ENCODE measurements around the gene BZW1.
A peak's percentile ranks its signal among the peaks of the same experiment; 100 is the strongest.

Gene BZW1

DNA sequence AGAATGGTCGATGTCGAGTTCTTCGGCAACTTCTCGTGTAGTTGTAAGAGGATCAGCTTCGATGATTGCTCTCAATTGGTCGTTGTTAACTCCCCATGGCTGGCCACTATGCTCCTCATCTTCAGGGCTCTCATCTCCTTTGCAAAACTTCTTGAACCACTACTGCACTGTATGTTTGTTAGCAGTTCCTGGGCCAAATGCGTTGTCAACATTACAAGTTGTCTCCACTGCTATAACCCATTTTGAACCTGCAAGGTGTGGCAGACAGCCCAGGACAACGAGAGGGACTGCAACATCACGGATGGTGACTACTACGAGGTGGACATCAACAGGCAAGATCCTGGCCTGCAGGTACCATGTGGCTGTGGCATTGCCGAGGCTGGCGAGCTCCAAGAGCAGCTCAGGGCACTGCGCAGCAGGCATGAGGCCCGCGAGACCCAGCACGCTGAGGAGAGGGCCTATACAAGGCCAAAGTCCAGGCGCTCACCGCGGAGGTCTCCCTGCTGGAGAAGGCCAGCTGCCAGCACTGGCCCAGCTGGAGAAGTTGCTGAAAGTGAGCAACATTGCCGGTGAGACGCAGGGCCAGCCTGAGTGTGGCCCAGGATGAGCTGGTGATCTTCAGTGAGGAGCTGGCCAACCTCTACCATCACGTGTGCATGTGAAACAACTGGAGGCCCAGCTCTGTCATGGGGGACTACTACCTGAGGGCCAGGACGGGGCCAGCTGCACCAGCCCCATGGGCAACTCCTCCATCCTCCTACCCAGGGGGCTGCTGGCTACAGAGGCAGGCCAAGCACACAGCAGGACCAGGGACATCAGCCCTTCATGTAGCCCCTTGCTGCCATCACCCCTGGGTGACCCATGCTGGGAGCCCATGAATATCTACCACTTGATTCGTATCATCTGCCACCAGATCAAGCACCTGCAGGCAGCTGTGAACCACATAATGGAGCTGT, 32.6 kb downstream of the BZW1 start:
- DNase-seq, result no peak

DNA sequence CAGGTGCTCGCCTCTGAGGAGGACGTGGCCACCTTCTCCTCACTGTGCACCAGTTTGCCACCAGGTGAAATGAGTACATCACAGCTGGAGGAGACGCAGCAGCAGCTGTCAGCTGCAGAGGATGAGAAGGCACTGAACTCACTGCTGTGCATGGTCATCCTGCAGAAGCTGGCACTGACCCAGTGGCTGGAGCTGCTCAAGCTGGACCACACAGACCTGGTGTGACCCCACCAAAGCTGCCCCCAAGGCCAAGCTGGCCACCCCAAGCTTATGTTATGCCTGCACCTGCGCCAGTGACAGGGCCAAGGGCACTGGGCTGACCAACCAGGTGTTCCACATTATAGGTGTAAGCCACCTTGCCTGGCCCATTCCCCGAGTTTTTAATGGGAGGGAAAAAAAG, 33.5 kb downstream of the BZW1 start:
- DNase-seq, result no peak

DNA sequence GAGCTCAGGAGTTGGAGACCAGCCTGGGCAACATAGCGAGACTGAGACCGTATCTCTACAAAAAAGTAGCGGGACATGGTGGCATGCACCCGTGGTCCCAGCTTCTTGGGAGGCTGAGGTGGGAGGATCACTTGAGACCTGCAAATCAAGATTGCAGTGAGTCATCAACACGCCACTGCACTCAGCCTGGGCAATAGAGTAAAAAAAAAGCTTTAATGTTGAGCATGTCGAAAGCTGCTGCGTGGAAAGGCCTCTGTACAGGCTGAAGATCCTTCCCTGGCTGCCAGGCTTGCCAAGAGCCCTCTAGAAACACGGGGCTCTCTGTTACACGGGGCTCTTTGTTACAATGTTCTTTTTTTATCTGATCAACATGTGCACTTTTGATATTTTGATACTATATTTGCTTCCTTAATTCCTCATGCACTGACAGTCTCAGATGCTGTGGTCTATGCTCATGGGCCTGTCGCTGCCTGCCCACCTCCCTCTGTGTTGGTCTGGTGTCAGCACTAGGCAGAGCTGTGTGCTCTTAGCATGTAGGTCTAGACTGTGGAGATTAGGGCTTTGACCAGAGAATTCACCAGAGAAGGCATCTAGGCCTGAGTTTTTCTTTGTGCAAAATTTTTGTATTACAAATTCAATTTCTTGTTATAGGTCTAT, 34.1 kb downstream of the BZW1 start:
- DNase-seq, result no peak

DNA sequence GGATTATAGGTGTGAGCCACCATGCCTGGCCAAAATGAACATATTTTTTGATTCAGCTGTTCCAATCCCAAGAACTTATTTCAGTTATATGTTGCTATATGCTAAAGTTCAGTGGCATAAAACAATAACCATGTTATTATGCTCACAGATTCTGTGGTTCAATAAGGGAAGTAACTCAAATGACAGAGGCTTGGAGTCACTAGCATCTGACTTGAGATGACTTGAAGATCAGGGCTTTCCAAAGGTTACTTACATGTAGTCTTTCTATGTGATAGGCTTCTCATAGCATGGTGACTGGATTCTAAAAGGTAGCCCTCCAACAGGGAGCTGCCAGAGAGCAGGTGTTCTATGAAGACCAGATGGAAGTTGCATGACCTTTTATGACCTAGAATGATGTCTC, 35.6 kb downstream of the BZW1 start:
- no peak for DNase-seq

DNA sequence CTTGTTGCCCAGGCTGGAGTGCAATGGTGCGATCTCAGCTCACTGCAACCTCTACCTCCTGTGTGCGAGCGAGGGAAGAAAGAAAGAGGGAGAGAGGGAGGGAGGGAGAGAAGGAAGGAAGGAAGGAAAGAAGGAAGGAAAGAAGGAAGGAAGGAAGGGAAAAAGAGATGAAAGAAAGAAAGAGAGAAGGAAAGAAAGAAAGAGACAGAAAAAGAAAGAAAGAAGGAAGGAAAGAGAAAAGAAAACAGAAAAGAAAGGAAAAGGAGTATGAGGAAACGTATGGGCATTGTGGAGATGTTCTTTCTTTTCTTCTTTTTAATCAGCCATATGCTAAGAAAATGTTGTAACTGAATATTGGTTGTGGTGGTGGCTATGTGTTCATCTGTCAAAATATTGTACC, 36.2 kb downstream of the BZW1 start:
- no peak for DNase-seq

DNA sequence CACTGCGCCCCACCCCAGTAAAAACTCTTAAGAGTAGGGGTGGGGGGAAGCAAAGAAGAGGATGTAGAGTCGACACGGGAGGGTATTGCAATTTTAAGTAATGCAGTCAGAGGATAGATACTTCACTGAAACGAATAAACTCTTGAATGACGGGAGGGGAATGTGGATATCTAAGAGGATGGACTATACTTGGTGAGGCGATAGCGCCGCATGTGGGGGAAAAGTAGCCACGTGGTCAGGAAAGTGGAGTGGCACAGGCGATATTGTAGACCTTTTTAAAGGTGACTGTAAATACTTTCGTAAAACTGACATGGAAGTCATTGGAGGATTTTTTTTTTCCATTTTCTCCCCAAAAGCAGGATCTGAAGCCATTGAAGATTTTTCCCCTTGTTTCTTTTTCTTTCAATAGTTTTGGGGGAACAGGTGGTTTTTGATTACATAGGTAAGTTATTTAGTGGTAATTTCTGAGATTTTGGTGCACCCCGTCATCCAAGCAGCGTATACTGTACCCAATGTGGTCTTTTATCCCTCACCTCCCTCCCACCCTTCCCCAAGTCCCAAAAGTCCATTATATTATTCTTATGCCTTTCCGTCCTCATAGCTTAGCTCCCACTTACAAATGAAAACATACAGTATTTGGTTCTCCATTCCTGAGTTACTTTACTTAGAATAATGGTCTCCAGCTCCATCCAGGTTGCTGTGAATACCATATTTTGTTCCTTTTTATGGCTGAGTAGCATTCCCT, 39.0 kb downstream of the BZW1 start:
- no peak for DNase-seq

DNA sequence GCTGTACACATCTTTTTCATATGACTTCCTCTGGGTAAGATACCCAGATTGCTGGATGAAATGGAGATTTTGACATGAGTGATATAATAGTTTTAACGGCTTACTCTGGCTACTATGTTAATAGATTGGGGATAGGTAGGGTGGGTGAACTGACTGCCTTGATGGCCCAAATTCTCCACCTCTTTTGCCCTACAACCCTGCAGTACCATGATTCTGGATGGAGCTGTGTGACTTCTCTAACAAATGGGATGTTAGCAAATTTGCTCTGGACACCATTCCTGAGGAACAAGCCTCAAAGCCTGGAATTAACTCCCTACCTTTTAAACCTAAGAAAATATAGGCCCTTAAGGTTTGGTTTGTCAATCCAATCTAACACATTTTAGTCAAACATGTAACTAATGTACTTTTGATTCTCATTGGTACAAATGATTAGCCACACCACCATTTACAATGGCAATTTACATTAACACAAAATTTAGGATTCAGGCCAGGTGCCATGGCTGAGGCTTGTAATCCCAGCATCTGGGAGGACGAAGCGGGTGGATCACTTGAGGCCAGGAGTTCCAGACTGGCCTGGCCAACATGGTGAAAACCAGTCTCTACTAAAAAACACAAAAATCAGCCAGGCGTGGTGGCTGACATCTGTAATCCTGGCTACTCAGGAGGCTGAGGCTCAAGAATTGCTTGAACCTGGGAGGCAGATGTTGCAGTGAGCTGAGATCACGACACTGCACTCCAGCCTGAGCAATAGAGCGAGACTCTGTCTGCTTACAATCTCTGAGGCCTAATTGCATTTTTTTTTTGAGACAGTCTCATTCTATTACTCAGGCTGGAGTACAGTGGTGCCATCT, 39.9 kb downstream of the BZW1 start:
- no peak for DNase-seq

DNA sequence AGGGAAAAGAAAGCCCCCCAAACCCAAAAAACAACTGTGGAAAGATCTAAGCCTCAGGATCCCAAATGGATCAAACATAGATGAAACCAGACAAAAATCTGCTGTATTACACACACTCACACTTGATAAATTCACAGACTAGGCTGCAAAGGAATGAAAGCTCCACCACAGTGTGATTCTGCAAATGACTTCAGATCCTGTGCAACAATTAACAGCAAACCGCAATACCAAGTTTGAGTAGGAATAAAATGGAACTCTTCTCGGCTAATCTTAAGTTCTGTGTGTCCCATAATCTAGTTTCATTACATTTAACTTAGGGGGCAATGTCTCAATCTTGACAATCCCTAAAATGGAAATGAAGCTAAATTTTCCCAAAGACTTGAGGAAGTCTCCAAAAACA, 40.9 kb downstream of the BZW1 start:
- DNase-seq, result no peak

DNA sequence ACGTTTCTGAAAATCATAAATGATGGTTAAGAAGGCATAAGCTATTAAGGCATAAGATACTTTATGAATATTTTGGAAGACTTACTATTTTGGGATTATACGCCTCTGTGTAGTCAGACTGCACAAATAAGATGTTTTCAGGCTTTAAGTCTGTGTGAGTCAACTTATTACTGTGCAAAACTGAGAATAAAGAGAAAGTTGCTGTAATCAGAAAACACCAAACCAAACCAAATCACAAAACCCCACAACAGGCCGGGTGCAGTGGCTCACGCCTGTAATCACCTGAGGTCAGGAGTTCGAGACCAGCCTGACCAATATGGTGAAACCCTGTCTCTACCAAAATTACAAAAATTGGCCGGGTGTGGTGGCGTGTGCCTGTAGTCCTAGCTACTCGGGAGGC, 45.1 kb downstream of the BZW1 start:
- no peak for DNase-seq

DNA sequence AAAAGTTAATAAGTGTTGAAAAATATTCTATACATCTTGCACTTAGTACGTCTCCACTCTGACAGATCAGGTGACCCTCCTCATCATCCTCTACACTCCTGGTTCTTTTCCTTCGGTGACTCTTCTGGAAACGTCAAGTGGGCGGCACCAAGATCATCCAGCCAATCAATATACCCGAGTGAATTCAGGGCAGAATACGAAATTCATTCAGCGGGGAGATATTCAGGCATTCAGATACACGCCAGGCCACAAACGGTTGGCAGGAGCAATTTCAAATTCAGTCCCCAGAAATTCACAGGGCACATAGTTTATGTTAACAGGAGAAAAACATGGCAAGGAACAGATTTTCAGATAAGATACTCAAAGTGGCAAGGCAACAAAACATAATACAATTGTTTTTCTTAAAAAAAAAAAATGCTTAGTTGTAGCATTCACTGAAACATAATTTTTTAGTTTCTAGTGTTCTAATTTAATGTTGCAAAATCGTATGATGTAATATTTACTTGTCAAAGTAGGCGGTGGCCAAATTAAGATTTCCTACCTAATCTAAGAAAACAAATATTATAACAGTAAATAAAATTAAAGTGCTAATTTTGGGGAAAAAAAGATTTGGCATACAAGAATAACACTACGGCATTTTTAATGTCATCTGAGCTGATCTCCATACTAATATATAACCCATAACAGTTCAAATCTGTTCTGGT, 48.5 kb downstream of the BZW1 start:
- no peak for DNase-seq

DNA sequence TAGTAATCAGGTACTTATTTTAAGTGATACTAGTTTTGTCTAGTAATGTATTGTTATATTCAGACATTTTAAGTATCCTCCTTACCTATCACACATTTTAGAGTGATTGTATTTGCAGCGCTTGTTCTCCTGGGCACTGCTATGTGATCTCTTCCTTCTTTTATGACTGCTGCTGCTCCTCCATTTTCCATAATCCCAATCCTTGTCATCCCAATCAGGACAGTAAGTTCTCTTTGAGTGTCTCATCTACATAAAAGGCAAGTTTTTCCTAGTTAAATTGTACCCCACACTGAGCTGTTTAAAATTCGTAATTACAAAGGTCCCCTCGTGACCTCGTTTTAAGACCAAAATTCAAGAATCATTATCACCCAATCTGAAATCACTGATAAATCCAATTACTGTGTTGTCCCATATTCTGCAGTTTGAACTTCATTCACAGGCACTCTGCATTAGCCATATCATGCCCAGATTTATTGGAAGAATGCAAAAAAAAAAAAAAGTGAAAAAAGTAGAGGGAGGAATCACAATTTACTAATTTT, 50.0 kb downstream of the BZW1 start:
- no peak for DNase-seq

DNA sequence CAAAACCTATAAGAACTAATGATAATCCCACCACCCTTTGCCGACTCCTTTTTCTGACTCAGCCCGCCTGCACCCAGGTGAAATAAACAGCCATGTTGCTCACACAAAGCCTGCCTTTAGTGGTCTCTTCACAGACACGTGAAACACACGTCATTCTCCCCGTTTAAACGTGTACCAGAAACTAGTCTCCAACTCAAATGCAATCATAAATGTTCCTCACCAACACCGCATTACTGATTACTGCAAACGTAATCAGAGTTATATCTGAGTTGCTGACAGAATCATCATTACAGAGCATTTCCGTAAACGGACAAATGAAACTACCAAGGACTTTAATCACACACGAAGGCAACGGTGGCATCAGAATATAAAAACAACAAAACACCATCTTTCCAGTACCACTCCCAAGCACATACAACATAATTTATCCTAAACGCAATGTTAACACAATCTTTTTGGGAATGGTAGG, 50.9 kb downstream of the BZW1 start:
- peak; percentile 39 for DNase-seq

DNA sequence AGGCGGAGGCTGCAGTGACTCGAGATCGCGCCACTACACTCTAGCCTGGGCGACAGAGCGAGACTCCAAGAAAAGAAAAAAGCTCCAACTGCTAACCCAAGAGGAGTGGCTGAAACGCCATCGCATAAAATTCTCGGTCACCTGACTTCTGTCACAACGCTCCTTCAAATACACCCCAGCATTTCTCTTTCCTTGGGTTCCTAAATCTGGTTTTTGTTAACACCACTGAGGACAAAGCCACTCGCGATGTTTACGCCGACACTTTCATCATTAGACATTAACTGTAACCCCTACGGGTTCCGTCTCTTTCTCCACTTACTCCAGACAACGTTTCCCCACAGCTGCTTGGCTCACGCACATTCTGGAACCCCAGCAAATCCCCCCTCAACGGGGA, 52.1 kb downstream of the BZW1 start:
- no peak for DNase-seq

DNA sequence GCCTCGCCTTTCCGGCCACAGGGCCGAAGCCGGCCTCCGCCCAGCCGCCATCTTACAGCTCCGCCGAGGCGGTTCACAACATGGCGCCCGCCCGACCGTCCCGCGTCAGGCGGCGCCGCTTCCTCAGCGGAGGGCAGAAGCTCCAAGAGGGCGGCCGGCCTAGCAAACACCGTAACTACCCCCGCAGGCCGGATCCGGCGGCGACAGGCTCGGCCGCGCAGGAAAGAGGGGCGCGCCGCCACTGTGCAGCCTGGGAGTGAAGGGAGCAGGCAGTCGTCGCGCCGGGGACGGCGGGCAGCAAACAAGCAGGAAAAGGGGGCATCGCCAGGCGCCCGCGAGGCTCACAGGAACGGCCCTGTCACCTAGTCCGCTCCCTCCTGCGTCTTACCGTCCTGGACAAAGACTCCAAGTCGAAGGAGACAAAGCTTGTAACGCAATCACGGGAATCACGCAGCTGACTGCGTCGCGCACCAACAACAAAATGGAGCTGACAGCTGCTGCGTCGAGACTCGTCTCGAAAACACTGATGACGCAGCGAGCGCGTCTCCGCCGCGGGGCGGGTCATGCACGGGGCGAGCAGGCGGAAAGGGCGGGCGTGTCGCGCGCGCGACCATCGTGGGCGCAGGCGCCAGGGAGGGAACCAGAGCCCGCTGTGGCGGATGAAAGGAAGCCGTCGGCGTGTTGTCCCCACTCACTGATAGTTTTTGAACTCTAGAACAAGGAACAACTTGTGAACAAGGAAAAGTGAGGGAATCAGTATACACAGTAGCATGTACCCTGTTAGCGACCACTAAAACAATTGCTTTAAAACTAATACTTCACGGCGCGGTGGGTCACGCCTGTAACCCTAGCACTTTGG, 52.7 kb downstream of the BZW1 start, which contains the start of gene CLK1:
CLK1 (minus strand) TSS at position 483 of the 859 bp plus-strand sequence. CDS start 2,796 bp downstream, outside the sequence.
- peak; percentile 96 for DNase-seq

DNA sequence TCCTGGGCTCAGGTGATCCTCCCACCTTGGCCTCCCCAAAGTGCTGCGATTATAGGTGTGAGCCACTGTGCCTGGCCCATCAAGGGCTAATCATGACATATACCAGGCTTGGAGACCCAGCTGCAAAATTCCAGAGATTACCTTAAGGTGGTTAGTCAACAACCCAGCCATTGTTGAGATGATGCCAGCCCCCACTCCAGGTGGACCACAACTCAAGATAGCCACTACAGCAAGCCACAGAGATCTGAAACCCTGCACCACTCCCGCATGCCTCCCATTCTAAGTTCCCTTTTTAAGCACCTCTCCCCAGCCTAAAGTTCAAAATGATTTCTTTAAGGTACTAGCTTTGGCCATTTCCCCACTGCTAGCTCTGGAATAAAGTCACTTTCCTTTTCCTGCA, 57.3 kb downstream of the BZW1 start:
- DNase-seq, result no peak

DNA sequence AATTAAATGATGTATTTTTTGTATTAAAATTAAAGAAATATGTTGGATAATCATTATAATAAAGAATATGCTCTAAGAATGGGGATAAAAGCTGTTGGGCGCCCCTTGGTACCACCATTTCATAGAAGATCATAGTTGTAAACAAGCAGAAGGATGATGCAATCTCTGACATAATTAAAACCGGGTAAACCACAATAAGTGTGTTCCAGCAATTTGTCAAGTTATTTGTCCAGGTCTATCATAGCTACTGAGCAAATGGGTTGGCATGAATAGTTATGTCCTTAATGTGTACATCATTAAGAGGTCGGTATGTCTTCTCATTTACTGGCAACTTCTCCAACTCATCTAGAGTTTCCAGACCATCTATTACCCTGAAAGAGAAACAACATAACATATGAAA, 59.4 kb downstream of the BZW1 start:
- DNase-seq, result no peak

DNA sequence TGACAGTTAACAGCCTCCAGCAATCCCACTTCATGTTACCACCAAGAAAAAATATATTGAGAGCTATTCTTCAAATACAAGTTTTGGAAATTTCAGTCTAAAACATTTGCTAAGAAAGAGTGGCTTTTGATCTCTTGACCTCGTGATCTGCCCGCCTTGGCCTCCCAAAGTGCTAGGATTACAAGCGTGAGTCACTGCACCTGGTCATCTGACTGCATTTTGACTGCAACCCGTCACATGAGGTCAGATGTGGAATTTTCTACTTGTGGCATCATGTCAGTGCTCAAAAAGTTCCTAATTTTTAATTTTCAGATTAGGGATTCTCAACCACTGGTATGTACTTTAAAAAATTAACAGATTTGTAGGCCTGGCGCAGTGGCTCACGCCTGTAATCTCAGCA, 61.9 kb downstream of the BZW1 start:
- DNase-seq, result no peak

All from activated CD4-positive, alpha-beta T cell treated with anti-CD3 and anti-CD28 coated beads for 1 hour (primary cell).